ENCODE data around the gene OR5W2. TPM values are rescaled to one million over a fixed set of nuclear protein-coding genes. Genes with fewer than 3 reads are reported as not detected.

The OR5W2 gene
- polyA plus RNA-seq (not detected in 3 replicates), polyA minus RNA-seq (not detected in 3 replicates)
- not detected for polyA plus RNA-seq (2011; ENCODE audit: low read depth)
- polyA plus RNA-seq (2011; cell fraction: cytosol; rRNA removed), result not detected in 2 replicates
- polyA plus RNA-seq (2011; cell fraction: nucleus; rRNA removed), result not detected in 2 replicates
- polyA plus RNA-seq (2012; ENCODE audit: low replicate concordance), result not detected in 2 replicates
- polyA minus RNA-seq (2011; cell fraction: cytosol; rRNA and poly(A)+ RNA removed), result not detected
- not detected in 2 replicates for polyA minus RNA-seq (2011; cell fraction: nucleus; rRNA and poly(A)+ RNA removed)

DNA sequence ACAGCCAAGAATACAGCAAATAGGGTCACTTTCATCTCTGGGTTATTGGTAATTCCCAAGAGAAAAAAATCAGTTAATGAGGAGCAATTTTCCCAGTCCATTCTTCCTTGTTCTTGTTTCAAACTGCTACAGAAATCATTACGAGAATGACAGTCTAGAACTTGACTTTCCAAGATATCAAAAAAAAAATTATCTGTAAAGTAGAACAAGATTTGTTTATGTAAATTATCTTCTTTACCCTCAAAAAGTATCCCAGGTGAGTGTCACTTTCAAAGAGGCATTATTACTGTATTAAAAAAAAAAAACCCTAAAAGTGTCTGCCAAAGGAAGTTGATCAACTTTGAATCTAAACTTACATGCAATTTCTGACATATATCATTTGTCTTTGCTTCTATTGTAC is at the start of gene OR5W2:
Gene OR5W2 (minus strand): TSS at position 101 of the 400 bp plus-strand sequence. CDS start 0 bp downstream, at position 101.
- Histone ChIP-seq H3K4me2 (ENCODE audit: control insufficient read depth, extremely low read depth, insufficient read depth, low read depth, low read length) (no peak within 1 kb of the TSS), H3K27me3 (ENCODE audit: control insufficient read depth, extremely low read depth, insufficient read depth, low read length) (no peaks in the 10 kb centered on the region), H3K27ac (ENCODE audit: control insufficient read depth, insufficient read depth, low read length) (no peak within 1 kb of the TSS), H3K9me1 (ENCODE audit: control insufficient read depth, extremely low read depth, insufficient read depth, low read length) (no peaks in the 10 kb centered on the region), H3K4me1 (ENCODE audit: control insufficient read depth, extremely low read depth, insufficient read depth, low read length) (no peaks in the 10 kb centered on the region), H3K36me3 (ENCODE audit: control insufficient read depth in 2 of 2, extremely low read depth in 1 of 2, insufficient read depth in 2 of 2, low read length in 2 of 2) (no peaks in the 10 kb centered on the region), H3K79me2 (ENCODE audit: control insufficient read depth, insufficient read depth, low read length) (no peaks in the 10 kb centered on the region), H4K20me1 (ENCODE audit: control insufficient read depth, extremely low read depth, insufficient read depth, low read length) (no peaks in the 10 kb centered on the region), H3K4me3 (ENCODE audit: control insufficient read depth in 2 of 3, extremely low read depth in 1 of 3, insufficient read depth in 2 of 3, low read depth in 1 of 3, low read length in 3 of 3) (no peak within 1 kb of the TSS), H3K9ac (ENCODE audit: control insufficient read depth, extremely low read depth, insufficient read depth, low read length) (no peak within 1 kb of the TSS), H2AFZ (ENCODE audit: control insufficient read depth, low read length) (no peak within 1 kb of the TSS), H3K9me3 (ENCODE audit: control insufficient read depth, low read depth, low read length) (no peaks in the 10 kb centered on the region)
- TF ChIP-seq EZH2 (IDR thresholded peaks at IDR 0.05; ENCODE audit: low read length), result no peak
- TF ChIP-seq, protein P1, sequence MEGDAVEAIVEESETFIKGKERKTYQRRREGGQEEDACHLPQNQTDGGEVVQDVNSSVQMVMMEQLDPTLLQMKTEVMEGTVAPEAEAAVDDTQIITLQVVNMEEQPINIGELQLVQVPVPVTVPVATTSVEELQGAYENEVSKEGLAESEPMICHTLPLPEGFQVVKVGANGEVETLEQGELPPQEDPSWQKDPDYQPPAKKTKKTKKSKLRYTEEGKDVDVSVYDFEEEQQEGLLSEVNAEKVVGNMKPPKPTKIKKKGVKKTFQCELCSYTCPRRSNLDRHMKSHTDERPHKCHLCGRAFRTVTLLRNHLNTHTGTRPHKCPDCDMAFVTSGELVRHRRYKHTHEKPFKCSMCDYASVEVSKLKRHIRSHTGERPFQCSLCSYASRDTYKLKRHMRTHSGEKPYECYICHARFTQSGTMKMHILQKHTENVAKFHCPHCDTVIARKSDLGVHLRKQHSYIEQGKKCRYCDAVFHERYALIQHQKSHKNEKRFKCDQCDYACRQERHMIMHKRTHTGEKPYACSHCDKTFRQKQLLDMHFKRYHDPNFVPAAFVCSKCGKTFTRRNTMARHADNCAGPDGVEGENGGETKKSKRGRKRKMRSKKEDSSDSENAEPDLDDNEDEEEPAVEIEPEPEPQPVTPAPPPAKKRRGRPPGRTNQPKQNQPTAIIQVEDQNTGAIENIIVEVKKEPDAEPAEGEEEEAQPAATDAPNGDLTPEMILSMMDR (optimal IDR thresholded peaks at IDR 0.05 in 1 of 3, IDR thresholded peaks at IDR 0.05 in 1 of 3, conservative IDR thresholded peaks at IDR 0.05 in 1 of 3; ENCODE audit: extremely low read depth in 1 of 3, insufficient read depth in 2 of 3, low read length in 3 of 3), result no peak
- FAIRE-seq (no peak), DNase-seq (ENCODE audit: low read depth, low spot score) (no peak)
- dilution Hi-C loops (cut with MboI; ENCODE audit: extremely low pct_ligation_motif_present, low sequenced_read_pairs), result no loop called here

DNA sequence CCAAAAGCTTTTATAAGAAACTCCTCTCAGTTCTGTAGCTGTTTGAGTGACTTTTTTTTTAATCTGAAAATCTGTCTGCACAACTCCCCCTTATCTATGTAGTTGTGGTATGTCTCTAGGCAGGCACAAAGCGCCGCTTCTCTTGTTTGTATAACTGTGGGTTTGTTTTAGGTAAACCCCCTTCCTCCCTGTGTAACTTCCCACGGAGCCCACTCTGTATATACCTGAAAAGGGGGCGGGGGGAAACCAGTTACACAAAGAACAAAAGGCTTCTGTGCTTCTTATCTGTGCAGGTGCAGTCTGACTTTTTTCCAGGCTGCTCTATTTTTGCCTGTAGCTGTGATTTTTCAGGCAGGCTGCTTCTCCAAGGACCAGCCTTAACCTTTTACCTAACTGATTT is 42.1 kb upstream of the OR5W2 start:
- H3K27me3 ChIP-seq (ENCODE audit: control insufficient read depth, extremely low read depth, insufficient read depth, low read length), result no peaks in the 10 kb centered on the region
- no peaks in the 10 kb centered on the region for H3K9me1 ChIP-seq (ENCODE audit: control insufficient read depth, extremely low read depth, insufficient read depth, low read length)
- no peaks in the 10 kb centered on the region for H3K4me1 ChIP-seq (ENCODE audit: control insufficient read depth, extremely low read depth, insufficient read depth, low read length)
- no peak overlapping the region for H2AFZ ChIP-seq (ENCODE audit: control insufficient read depth, low read length)
- no peaks in the 10 kb centered on the region for H4K20me1 ChIP-seq (ENCODE audit: control insufficient read depth, extremely low read depth, insufficient read depth, low read length)
- dilution Hi-C loops (cut with MboI; ENCODE audit: extremely low pct_ligation_motif_present, low sequenced_read_pairs), result no loop called here
- no peaks in the 10 kb centered on the region for H3K79me2 ChIP-seq (ENCODE audit: control insufficient read depth, insufficient read depth, low read length)
- FAIRE-seq (no peak), DNase-seq (ENCODE audit: low read depth, low spot score) (no peak)
- H3K9me3 ChIP-seq (ENCODE audit: control insufficient read depth, low read depth, low read length), result no peaks in the 10 kb centered on the region
- no peaks in the 10 kb centered on the region for H3K36me3 ChIP-seq (ENCODE audit: control insufficient read depth in 2 of 2, extremely low read depth in 1 of 2, insufficient read depth in 2 of 2, low read length in 2 of 2)
- no peak overlapping the region for H3K4me3 ChIP-seq (ENCODE audit: control insufficient read depth in 2 of 3, extremely low read depth in 1 of 3, insufficient read depth in 2 of 3, low read depth in 1 of 3, low read length in 3 of 3)
- no peak overlapping the region for H3K4me2 ChIP-seq (ENCODE audit: control insufficient read depth, extremely low read depth, insufficient read depth, low read depth, low read length)
- TF ChIP-seq, protein P1 (optimal IDR thresholded peaks at IDR 0.05 in 1 of 3, IDR thresholded peaks at IDR 0.05 in 1 of 3, conservative IDR thresholded peaks at IDR 0.05 in 1 of 3; ENCODE audit: extremely low read depth in 1 of 3, insufficient read depth in 2 of 3, low read length in 3 of 3), result no peak
- no peak for TF ChIP-seq EZH2 (IDR thresholded peaks at IDR 0.05; ENCODE audit: low read length)
- H3K27ac ChIP-seq (ENCODE audit: control insufficient read depth, insufficient read depth, low read length), result no peak overlapping the region
- no peak overlapping the region for H3K9ac ChIP-seq (ENCODE audit: control insufficient read depth, extremely low read depth, insufficient read depth, low read length)

Data from keratinocyte (primary cell).